ENCODE results near the gene OR5AC2. TPM values are rescaled to one million over a fixed set of nuclear protein-coding genes. Genes with fewer than 3 reads are reported as not detected.

OR5AC2 gene
- total RNA-seq, 4 donors from 2014 or later: not detected

DNA sequence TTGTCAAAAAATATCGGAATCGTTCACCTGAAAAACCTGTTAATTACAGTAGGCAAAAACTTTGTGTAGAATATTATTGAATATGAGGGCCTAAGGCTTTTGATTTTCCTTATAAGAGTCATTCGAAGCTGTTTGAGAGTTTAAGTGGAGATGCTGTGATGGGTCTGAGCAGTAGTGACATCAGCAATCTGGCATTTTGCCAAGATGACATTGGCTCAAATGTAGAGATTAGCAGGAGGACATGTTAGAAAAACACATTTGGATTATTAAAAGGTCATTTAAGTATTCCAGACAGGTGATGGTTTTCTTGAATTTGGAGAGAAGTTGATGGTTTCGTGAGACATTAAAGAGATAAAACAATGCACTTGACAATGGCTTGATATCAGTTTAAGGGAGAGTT, 12.9 kb downstream of the OR5AC2 start:
- H3K4me1 ChIP-seq: no peaks in the 10 kb centered on the region
- TF ChIP-seq POLR2A (IDR thresholded peaks at IDR 0.05) (no peak), POLR2AphosphoS5 (IDR thresholded peaks at IDR 0.05) (no peak), EP300 (IDR thresholded peaks at IDR 0.05) (no peak)
- TF ChIP-seq, protein P1, sequence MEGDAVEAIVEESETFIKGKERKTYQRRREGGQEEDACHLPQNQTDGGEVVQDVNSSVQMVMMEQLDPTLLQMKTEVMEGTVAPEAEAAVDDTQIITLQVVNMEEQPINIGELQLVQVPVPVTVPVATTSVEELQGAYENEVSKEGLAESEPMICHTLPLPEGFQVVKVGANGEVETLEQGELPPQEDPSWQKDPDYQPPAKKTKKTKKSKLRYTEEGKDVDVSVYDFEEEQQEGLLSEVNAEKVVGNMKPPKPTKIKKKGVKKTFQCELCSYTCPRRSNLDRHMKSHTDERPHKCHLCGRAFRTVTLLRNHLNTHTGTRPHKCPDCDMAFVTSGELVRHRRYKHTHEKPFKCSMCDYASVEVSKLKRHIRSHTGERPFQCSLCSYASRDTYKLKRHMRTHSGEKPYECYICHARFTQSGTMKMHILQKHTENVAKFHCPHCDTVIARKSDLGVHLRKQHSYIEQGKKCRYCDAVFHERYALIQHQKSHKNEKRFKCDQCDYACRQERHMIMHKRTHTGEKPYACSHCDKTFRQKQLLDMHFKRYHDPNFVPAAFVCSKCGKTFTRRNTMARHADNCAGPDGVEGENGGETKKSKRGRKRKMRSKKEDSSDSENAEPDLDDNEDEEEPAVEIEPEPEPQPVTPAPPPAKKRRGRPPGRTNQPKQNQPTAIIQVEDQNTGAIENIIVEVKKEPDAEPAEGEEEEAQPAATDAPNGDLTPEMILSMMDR (IDR thresholded peaks at IDR 0.05): no peak
- H3K9me3 ChIP-seq: no peaks in the 10 kb centered on the region
- H3K27me3 ChIP-seq: no peaks in the 10 kb centered on the region
- no peak overlapping the region for H3K4me3 ChIP-seq
- whole genome bisulfite sequencing, 2 donors (ENCODE audit: low coverage in 1 of 2): 68 to 76% methylated on average over 4 of the region's 4 CpGs
- no peak for ATAC-seq
- no peak overlapping the region for H3K27ac ChIP-seq
- H3K36me3 ChIP-seq: no peaks in the 10 kb centered on the region

GRCh38 chr3:98108162-98108561, 21.2 kb downstream of the OR5AC2 start:
- ATAC-seq: no peak
- Histone ChIP-seq H3K4me3 (no peak overlapping the region), H3K36me3 (no peaks in the 10 kb centered on the region), H3K27me3 (no peaks in the 10 kb centered on the region), H3K9me3 (no peaks in the 10 kb centered on the region), H3K4me1 (no peaks in the 10 kb centered on the region), H3K27ac (no peak overlapping the region)
- TF ChIP-seq, protein P1 (IDR thresholded peaks at IDR 0.05): no peak
- no peak for TF ChIP-seq POLR2A (IDR thresholded peaks at IDR 0.05)
- no peak for TF ChIP-seq EP300 (IDR thresholded peaks at IDR 0.05)
- no peak for TF ChIP-seq POLR2AphosphoS5 (IDR thresholded peaks at IDR 0.05)
- 30 to 31% methylated on average over 1 of the region's 1 CpG for WGBS, 2 donors (ENCODE audit: low coverage in 1 of 2)

GRCh38 chr3:98109807-98110549, 23.0 kb downstream of the OR5AC2 start:
- Histone ChIP-seq H3K9me3 (no peaks in the 10 kb centered on the region), H3K27me3 (no peaks in the 10 kb centered on the region), H3K4me3 (no peak overlapping the region), H3K4me1 (no peaks in the 10 kb centered on the region), H3K36me3 (no peaks in the 10 kb centered on the region), H3K27ac (no peak overlapping the region)
- TF ChIP-seq EP300 (IDR thresholded peaks at IDR 0.05) (no peak), POLR2AphosphoS5 (IDR thresholded peaks at IDR 0.05) (no peak), POLR2A (IDR thresholded peaks at IDR 0.05) (no peak)
- TF ChIP-seq, protein P1 (IDR thresholded peaks at IDR 0.05): no peak
- ATAC-seq: no peak
- WGBS, 2 donors (ENCODE audit: low coverage in 1 of 2): 87% methylated on average over 4 of the region's 4 CpGs; no CpG with 5 or more reads in 1 of the 2 donors

GRCh38 chr3:98110550-98110908, 23.6 kb downstream of the OR5AC2 start:
- no peaks in the 10 kb centered on the region for H3K36me3 ChIP-seq
- no peaks in the 10 kb centered on the region for H3K9me3 ChIP-seq
- H3K27me3 ChIP-seq: no peaks in the 10 kb centered on the region
- H3K4me3 ChIP-seq: no peak overlapping the region
- H3K4me1 ChIP-seq: no peaks in the 10 kb centered on the region
- TF ChIP-seq POLR2AphosphoS5 (IDR thresholded peaks at IDR 0.05) (no peak), EP300 (IDR thresholded peaks at IDR 0.05) (no peak), POLR2A (IDR thresholded peaks at IDR 0.05) (no peak)
- TF ChIP-seq, protein P1 (IDR thresholded peaks at IDR 0.05): no peak
- no peak overlapping the region for H3K27ac ChIP-seq
- no peak for ATAC-seq

DNA sequence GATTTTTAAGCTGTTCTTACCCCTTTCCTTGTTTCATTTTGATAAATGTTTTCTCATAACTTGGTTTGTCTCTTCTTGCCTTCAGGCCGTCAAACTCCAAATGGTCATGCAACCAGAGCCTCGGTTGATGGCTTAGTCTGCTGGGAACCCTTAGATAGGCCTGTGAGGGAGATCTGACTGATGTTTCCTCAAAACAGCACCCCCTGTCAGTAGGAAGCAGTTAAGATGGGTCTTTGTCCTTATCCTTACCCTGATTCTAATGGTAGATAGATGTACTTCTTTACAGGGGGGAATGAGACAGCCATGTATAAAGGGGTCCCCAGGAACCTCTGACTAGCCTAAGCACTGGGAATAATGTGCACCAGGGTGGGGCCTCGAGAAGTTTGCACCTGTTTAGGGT, 27.3 kb downstream of the OR5AC2 start:
- ATAC-seq: no peak
- TF ChIP-seq EP300 (IDR thresholded peaks at IDR 0.05) (no peak), POLR2AphosphoS5 (IDR thresholded peaks at IDR 0.05) (no peak), POLR2A (IDR thresholded peaks at IDR 0.05) (no peak)
- TF ChIP-seq, protein P1 (IDR thresholded peaks at IDR 0.05): no peak
- H3K27ac ChIP-seq: no peak overlapping the region
- H3K4me3 ChIP-seq: no peak overlapping the region
- H3K9me3 ChIP-seq: no peaks in the 10 kb centered on the region
- WGBS, 2 donors (ENCODE audit: low coverage in 1 of 2): 60 to 67% methylated on average over 1 to 3 of the region's 3 CpGs
- H3K36me3 ChIP-seq: no peaks in the 10 kb centered on the region
- H3K4me1 ChIP-seq: no peaks in the 10 kb centered on the region
- no peaks in the 10 kb centered on the region for H3K27me3 ChIP-seq

Measured in gastroesophageal sphincter (tissue), 4 donors.